Activated effector memory CD4-positive, alpha-beta T cell treated with anti-CD3 and anti-CD28 coated beads, Interleukin-2, amount 50 U/mL, for 16 hours (primary cell): Measurements from ENCODE around the gene SLC33A1.

Experiments
- DNase-seq: peaks from one replicate; pipeline ENCODE4 v3.0.0-alpha.2; 2020

The SLC33A1 gene

DNA sequence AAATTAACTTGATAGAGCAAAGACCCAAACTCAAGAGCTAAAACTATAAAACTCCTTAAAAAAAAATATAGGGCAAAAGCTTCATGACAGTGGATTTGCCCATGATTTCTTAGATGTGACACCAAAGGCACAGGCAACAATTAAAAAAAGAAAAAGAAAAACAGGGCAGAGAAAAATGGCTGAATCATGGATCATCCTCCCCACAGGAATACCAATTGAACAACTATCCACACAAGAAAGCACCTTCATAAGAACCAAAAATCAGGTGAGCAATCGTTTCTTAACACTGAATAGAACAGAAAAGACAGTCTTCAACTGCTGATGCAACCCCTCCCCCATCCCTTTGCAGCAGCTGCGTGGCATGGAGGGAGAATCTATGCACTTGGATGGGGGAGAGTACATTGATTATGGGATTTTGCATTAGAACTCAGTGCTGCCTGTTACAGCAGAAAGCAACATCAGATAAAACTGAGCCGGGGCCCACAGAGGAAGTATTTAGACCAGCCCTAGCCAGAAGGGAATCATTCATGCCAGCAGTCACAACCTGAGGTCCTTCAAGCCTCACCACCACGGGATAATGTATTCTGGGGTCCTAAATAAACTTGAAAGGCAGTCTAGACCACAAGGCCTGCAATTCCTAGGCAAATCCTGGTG is 63.8 kb downstream of the SLC33A1 start:
- DNase-seq, result no peak

- no peak for DNase-seq
Observed at GRCh38 chr3:155785662-155786295, 68.4 kb downstream of the SLC33A1 start.

GRCh38 chr3:155782390-155782953 is 71.8 kb downstream of the SLC33A1 start:
- no peak for DNase-seq

- no peak for DNase-seq
Observed at GRCh38 chr3:155780291-155780690, 73.9 kb downstream of the SLC33A1 start.

- DNase-seq, result no peak
Observed at GRCh38 chr3:155778462-155778861, 75.8 kb downstream of the SLC33A1 start.

DNA sequence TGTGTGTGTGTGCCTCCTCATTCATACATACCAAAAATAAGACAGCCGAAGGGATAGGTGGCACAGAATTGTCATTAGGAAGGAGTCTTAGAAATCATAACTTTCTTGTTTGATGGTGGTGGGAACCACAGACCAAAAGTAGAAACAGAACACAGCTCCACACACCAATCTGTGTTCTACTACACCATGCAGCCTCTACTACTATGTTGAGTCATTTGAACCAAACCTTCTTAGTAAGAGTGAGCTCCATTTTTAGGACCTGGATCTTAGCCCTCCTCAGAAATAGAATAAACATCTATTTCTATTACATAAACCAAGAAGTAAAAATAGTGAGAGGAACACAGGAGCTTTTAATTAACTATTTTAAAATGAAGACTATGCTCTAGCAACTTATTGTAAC is 81.4 kb downstream of the SLC33A1 start:
- DNase-seq, result no peak

DNA sequence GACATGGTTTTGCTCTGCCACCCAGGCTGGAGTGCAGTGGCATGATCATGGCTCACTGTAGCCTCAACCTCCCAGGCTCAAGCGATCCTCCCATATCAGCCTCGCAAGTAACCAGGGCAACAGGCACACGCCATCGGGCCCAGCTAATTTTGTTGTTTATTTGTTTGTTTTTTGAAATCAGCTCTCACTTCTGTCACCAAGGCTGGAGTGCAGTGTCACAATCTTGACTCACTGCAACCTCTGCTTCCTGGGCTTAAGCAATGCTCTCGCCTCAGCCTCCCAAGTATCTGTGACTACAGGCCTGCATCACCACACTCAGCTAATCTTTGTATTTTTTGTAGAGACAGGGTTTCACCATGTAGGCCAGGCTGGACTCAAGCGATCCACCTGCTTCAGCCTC is 83.1 kb downstream of the SLC33A1 start:
- DNase-seq, result no peak
